ENCODE measurements around the gene CAPN7. TPM values are rescaled to one million over a fixed set of nuclear protein-coding genes. Genes with fewer than 3 reads are reported as not detected.
"Not testable (repeated sequence)": the region's sequence is repeated elsewhere in the genome, so short reads cannot be mapped to it uniquely, and the experiment has no call there.

CAPN7 gene
- total RNA-seq, 1 experiment from 2014 or later: 25.2 TPM

- no peak for TF ChIP-seq CTCF (conservative IDR thresholded peaks at IDR 0.05)
- Mint-ChIP-seq H3K27ac (no peak overlapping the region), H3K9me3 (peaks cover 6 to 10% of the 10 kb centered on the region in 2 experiments; a peak in 4 of 5 replicates), H3K36me3 (ENCODE audit: insufficient read depth in 1 of 3, low read depth in 3 of 3) (peaks cover 0 to 8% (median 5%) of the 10 kb centered on the region in 3 experiments; a peak in 4 of 7 replicates), H3K4me3 (no peak overlapping the region), H3K4me1 (peaks cover 8 to 9% of the 10 kb centered on the region in 2 experiments), H3K27me3 (ENCODE audit: low read depth) (no peaks in the 10 kb centered on the region)
- Histone ChIP-seq H3K4ac (ENCODE audit: low read depth, low read length) (no peak overlapping the region), H3K27me3 (ENCODE audit: insufficient read depth, low read length) (no peaks in the 10 kb centered on the region), H3K14ac (ENCODE audit: insufficient read depth, low read length) (no peak overlapping the region), H3K4me2 (ENCODE audit: insufficient read depth, insufficient read length, low read length) (no peak overlapping the region), H4K20me1 (ENCODE audit: control insufficient read depth, insufficient read depth, insufficient read length) (no peaks in the 10 kb centered on the region), H3K18ac (ENCODE audit: insufficient read length, low read depth, low read length) (no peak overlapping the region), H2AK5ac (ENCODE audit: insufficient read length, low read length) (no peak overlapping the region), H2BK20ac (ENCODE audit: low read depth, low read length, poor library complexity, severe bottlenecking) (no peak overlapping the region), H2BK120ac (ENCODE audit: low read depth, low read length, poor library complexity, severe bottlenecking) (no peak overlapping the region), H3T11ph (ENCODE audit: low read length) (no peak overlapping the region), H4K8ac (replicated peaks; ENCODE audit: insufficient read length, low read depth, low read length) (no peak overlapping the region), H3K23ac (ENCODE audit: insufficient read length, low read depth, low read length) (no peak overlapping the region), H3K56ac (ENCODE audit: insufficient read length, low read depth, low read length) (no peak overlapping the region), H2BK15ac (ENCODE audit: low read depth, low read length) (no peak overlapping the region), H3K27ac (ENCODE audit: insufficient read length, low read depth, low read length) (no peak overlapping the region), H3K79me1 (ENCODE audit: insufficient read depth, low read depth, low read length, poor library complexity, severe bottlenecking) (no peaks in the 10 kb centered on the region), H3K79me2 (ENCODE audit: insufficient read depth, low read length) (no peaks in the 10 kb centered on the region), H4K91ac (ENCODE audit: insufficient read length, low read depth, low read length) (no peak overlapping the region), H4K5ac (ENCODE audit: insufficient read length, low read depth, low read length) (no peak overlapping the region), H3K23me2 (ENCODE audit: insufficient read length, low read depth, low read length, poor library complexity, severe bottlenecking) (no peaks in the 10 kb centered on the region), H2BK12ac (ENCODE audit: insufficient read length, low read depth, low read length) (no peak overlapping the region), H2BK5ac (ENCODE audit: insufficient read length, low read length) (no peak overlapping the region), H3K4me1 (ENCODE audit: insufficient read depth, low read length) (no peaks in the 10 kb centered on the region), H3K9ac (ENCODE audit: extremely low read depth, insufficient read length, low read length) (no peak overlapping the region), H2AFZ (ENCODE audit: low read length) (no peak overlapping the region), H3K9me3 (ENCODE audit: control insufficient read depth, low read depth, low read length) (no peaks in the 10 kb centered on the region)
- no CpG with 5 or more reads among the region's 1 CpG for WGBS (ENCODE audit: extremely low coverage, insufficient read length, low lambda C conversion rate)
- DNase-seq: no peak
Observed at GRCh38 chr3:15186101-15186476, 20.0 kb upstream of the CAPN7 start.

DNA sequence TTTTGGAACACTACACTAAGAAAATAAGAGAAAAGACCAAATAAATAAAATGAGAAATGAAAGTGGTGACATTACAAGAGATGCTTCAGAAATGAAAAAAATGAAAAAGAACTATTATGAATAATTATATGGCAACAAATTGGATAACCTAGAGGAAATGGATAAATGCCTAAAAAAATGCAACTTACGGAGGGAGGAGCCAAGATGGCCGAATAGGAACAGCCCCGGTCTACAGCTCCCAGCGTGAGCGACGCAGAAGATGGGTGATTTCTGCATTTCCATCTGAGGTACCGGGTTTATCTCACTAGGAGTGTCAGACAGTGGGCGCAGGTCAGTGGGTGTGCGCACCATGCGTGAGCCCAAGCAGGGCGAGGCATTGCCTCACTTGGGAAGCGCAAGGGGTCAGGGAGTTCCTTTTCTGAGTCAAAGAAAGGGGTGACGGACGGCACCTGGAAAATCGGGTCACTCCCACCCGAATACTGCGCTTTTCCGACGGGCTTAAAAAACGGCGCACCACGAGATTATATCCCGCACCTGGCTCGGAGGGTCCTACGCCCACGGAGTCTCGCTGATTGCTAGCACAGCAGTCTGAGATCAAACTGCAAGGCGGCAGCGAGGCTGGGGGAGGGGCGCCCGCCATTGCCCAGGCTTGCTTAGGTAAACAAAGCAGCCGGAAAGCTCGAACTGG lies 19.4 kb upstream of the CAPN7 start:
- H2BK5ac ChIP-seq (ENCODE audit: insufficient read length, low read length); H3K56ac ChIP-seq (ENCODE audit: insufficient read length, low read depth, low read length); H2BK20ac ChIP-seq (ENCODE audit: low read depth, low read length, poor library complexity, severe bottlenecking); H3K9me3 ChIP-seq (ENCODE audit: control insufficient read depth, low read depth, low read length); H2AK5ac ChIP-seq (ENCODE audit: insufficient read length, low read length); DNase-seq; H3K79me1 ChIP-seq (ENCODE audit: insufficient read depth, low read depth, low read length, poor library complexity, severe bottlenecking); H4K20me1 ChIP-seq (ENCODE audit: control insufficient read depth, insufficient read depth, insufficient read length); H3K9ac ChIP-seq (ENCODE audit: extremely low read depth, insufficient read length, low read length); H3K27me3 Mint-ChIP-seq (ENCODE audit: low read depth); H2BK12ac ChIP-seq (ENCODE audit: insufficient read length, low read depth, low read length); H4K5ac ChIP-seq (ENCODE audit: insufficient read length, low read depth, low read length); H4K91ac ChIP-seq (ENCODE audit: insufficient read length, low read depth, low read length); H3K27ac ChIP-seq (ENCODE audit: insufficient read length, low read depth, low read length); H3K4ac ChIP-seq (ENCODE audit: low read depth, low read length); H4K8ac ChIP-seq (replicated peaks; ENCODE audit: insufficient read length, low read depth, low read length); H3K14ac ChIP-seq (ENCODE audit: insufficient read depth, low read length); H3K27me3 ChIP-seq (ENCODE audit: insufficient read depth, low read length); H2AFZ ChIP-seq (ENCODE audit: low read length); H3K18ac ChIP-seq (ENCODE audit: insufficient read length, low read depth, low read length); H3K4me1 ChIP-seq (ENCODE audit: insufficient read depth, low read length); H3K23me2 ChIP-seq (ENCODE audit: insufficient read length, low read depth, low read length, poor library complexity, severe bottlenecking); H3K4me2 ChIP-seq (ENCODE audit: insufficient read depth, insufficient read length, low read length); H3K4me1 Mint-ChIP-seq; H2BK120ac ChIP-seq (ENCODE audit: low read depth, low read length, poor library complexity, severe bottlenecking); H3T11ph ChIP-seq (ENCODE audit: low read length); H2BK15ac ChIP-seq (ENCODE audit: low read depth, low read length); H3K79me2 ChIP-seq (ENCODE audit: insufficient read depth, low read length); H3K23ac ChIP-seq (ENCODE audit: insufficient read length, low read depth, low read length); H3K36me3 Mint-ChIP-seq (ENCODE audit: insufficient read depth in 1 of 3, low read depth in 3 of 3): not testable (repeated sequence)
- peak overlapping the region in 1 of 2 experiments; percentile 38; a peak in 1 of 5 replicates for H3K4me3 Mint-ChIP-seq
- no CpG with 5 or more reads among the region's 33 CpGs for WGBS (ENCODE audit: extremely low coverage, insufficient read length, low lambda C conversion rate)
- peak overlapping the region in 1 of 3 experiments; percentile 94; a peak in 2 of 7 replicates for H3K27ac Mint-ChIP-seq
- peaks cover 6 to 10% of the 10 kb centered on the region in 2 experiments; a peak in 4 of 5 replicates for H3K9me3 Mint-ChIP-seq
